ENCODE measurements around the gene CLEC2L. TPM values are rescaled to one million over a fixed set of nuclear protein-coding genes. Genes with fewer than 3 reads are reported as not detected.
A peak's percentile ranks its signal among the peaks of the same experiment; 100 is the strongest.

CLEC2L gene
- polyA plus RNA-seq (2012; ENCODE audit: low read depth, missing spikeins): not detected

DNA sequence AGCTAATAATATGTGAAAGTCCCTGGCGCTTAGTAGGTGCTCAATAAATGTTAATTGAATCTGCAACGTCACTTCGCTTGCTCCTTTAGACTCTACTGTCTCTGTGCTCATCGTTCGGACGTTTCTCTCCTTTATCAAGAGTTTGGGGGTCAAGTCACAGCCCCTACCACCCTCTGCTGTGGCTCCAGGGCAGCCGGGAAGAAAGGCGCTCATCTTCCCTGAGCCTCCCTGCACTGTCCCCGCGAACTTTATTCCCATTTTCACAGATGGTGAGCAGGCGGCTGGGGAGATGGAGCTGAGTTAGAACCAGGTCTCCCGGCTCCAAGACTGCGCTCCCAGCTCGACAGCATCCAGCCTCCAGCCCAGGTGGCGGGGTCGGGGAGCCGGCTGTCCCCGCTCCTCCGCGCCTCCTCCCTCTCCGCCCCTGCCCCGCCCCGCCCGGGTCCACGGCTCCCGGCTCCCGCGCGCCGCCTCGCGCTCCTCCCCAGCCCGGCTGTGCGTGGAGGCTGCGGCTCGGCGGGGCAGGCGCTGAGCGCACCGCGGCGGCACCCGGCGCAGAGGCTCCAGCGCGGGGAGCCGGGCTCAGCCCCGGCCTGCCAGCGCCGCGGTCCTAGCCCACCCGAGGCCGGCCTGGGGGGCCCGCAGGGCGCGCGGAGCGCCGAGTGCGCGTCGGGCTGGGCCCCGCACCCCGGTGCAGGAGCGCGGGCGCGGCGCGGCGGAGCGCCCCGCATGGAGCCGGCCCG is at the start of gene CLEC2L:
Gene CLEC2L, plus strand, starts transcription at position 487 of the 743 bp plus-strand sequence. Its CDS starts 243 bp downstream, at position 730.
- no peak for TF ChIP-seq POU2F2 (IDR thresholded peaks at IDR 0.05; ENCODE audit: low read depth, low read length)
- no peak for TF ChIP-seq POLR2AphosphoS5 (IDR thresholded peaks at IDR 0.05; ENCODE audit: low read depth, low read length)
- TF ChIP-seq PAX5 (IDR thresholded peaks at IDR 0.05; ENCODE audit: insufficient read depth, low read length, severe bottlenecking): no peak
- no peak for TF ChIP-seq POLR2A (IDR thresholded peaks at IDR 0.05; ENCODE audit: low read depth, low read length)
- no peak for TF ChIP-seq TAF1 (IDR thresholded peaks at IDR 0.05; ENCODE audit: low read depth, low read length)
- no peak for TF ChIP-seq SPI1 (IDR thresholded peaks at IDR 0.05; ENCODE audit: low read depth, low read length)
- no peak for FAIRE-seq
- no peak for DNase-seq (ENCODE audit: insufficient read length, low spot score)

DNA sequence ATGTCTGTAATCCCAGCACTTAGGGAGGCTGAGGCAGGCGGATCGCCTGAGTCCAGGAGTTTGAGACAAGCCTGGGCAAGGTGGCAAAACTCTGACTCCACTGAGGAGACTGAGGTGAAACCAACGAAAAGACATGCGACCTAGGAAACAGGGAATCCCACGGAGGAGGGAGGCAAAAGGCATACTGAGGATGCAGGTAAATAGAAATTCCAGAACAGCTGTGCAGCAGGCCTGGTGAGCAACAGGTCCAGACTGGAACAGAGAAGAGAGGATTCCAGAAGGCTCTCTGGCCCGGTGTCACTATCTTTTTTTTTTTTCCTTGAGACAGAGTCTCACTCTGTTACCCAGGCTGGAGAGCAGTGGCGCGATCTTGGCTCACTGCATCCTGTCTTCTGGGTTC is 47.3 kb upstream of the CLEC2L start:
- FAIRE-seq: no peak
- TF ChIP-seq SPI1 (IDR thresholded peaks at IDR 0.05; ENCODE audit: low read depth, low read length) (no peak), TAF1 (IDR thresholded peaks at IDR 0.05; ENCODE audit: low read depth, low read length) (no peak), POLR2A (IDR thresholded peaks at IDR 0.05; ENCODE audit: low read depth, low read length) (no peak), PAX5 (IDR thresholded peaks at IDR 0.05; ENCODE audit: insufficient read depth, low read length, severe bottlenecking) (no peak), POU2F2 (IDR thresholded peaks at IDR 0.05; ENCODE audit: low read depth, low read length) (no peak), POLR2AphosphoS5 (IDR thresholded peaks at IDR 0.05; ENCODE audit: low read depth, low read length) (no peak)

DNA sequence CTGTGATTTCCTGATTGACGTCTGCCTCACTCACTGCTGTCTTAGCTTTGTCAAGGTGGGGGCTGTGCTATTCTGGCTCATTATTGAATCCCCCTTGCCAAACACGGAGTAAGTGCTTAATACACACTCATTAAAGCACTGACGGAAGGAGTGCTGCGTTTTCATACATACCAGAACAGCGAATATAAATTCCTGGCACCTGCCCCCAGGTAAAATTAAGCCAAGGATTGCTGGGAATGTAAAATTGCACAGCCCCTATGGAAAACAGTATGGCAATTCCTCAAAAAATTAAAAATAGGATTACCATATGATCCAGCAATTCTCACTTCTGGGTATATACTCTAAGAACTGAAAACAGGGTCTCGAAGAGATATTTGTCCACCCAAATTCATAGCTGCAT is 46.6 kb upstream of the CLEC2L start:
- DNase-seq (ENCODE audit: insufficient read length, low spot score) (no peak), FAIRE-seq (no peak)
- TF ChIP-seq POLR2AphosphoS5 (IDR thresholded peaks at IDR 0.05; ENCODE audit: low read depth, low read length): no peak
- no peak for TF ChIP-seq PAX5 (IDR thresholded peaks at IDR 0.05; ENCODE audit: insufficient read depth, low read length, severe bottlenecking)
- no peak for TF ChIP-seq SPI1 (IDR thresholded peaks at IDR 0.05; ENCODE audit: low read depth, low read length)
- no peak for TF ChIP-seq TAF1 (IDR thresholded peaks at IDR 0.05; ENCODE audit: low read depth, low read length)
- no peak for TF ChIP-seq POU2F2 (IDR thresholded peaks at IDR 0.05; ENCODE audit: low read depth, low read length)
- no peak for TF ChIP-seq POLR2A (IDR thresholded peaks at IDR 0.05; ENCODE audit: low read depth, low read length)

More for the DNA sequence above, 47.3 kb upstream of the CLEC2L start:
- DNase-seq (ENCODE audit: insufficient read length, low spot score): no peak

DNA sequence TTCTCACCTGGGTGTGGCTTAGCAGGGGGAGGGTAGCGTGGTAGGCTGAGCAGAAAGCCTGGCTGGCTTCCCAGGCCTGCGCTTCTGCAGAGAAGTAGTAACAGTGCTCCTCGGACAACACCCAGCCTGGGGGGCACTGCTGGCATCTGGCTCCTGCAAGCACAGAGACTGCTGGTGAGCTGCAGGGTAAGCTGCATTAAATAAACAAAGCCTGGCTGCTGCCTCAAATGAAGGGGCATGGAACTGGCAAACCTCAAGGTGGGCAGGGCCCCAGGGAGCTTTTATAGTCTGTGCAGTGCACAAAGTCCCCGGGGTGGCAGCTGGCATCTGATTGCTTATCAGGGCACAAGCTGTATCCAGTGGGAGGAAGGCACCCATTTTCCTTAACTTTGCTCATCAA is 43.9 kb upstream of the CLEC2L start:
- no peak for DNase-seq (ENCODE audit: insufficient read length, low spot score)
- no peak for FAIRE-seq
- TF ChIP-seq TAF1 (IDR thresholded peaks at IDR 0.05; ENCODE audit: low read depth, low read length): no peak

DNA sequence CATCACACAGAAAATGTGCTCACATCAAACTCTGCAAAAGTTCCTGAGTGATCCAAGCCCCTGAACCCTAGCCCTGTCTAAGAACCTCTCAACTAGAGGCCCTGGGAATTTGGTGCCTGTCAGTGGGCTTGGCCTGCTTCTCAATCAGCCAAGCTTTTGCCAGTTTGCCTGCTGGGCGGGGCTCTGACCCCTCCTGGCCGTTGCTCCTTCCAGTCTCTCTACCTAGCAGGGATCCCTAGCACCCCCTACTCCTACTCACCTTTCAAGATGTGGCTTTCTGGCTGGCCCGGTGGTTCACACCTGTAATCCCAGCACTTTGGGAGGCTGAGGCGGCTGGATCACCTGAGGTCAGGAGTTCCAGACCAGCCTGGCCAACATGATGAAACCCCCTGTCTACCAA is 42.1 kb upstream of the CLEC2L start:
- FAIRE-seq (no peak), DNase-seq (ENCODE audit: insufficient read length, low spot score) (no peak)
- TF ChIP-seq TAF1 (IDR thresholded peaks at IDR 0.05; ENCODE audit: low read depth, low read length) (no peak), PAX5 (IDR thresholded peaks at IDR 0.05; ENCODE audit: insufficient read depth, low read length, severe bottlenecking) (no peak), POLR2AphosphoS5 (IDR thresholded peaks at IDR 0.05; ENCODE audit: low read depth, low read length) (no peak), POLR2A (IDR thresholded peaks at IDR 0.05; ENCODE audit: low read depth, low read length) (no peak), SPI1 (IDR thresholded peaks at IDR 0.05; ENCODE audit: low read depth, low read length) (no peak), POU2F2 (IDR thresholded peaks at IDR 0.05; ENCODE audit: low read depth, low read length) (no peak)

DNA sequence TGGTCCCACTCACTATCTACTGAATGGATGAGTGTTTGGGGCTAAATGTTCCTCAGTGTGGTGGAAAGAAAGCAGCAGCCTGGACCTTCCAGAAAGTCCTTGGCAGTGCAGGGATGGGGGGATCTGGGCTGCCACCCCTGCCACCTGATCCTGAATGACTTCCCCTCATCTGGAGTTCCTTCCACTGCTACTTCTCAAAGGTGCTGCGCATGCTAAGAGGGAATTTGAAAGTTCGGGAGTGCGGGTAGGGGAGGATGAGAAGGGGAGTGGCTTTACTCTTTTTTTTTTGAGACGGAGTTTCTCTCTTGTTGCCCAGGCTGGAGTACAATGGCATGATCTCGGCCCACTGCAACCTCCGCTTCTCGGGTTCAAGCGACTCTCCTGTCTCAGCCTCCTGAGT is 41.4 kb upstream of the CLEC2L start:
- FAIRE-seq (no peak), DNase-seq (ENCODE audit: insufficient read length, low spot score) (no peak)
- TF ChIP-seq SPI1 (IDR thresholded peaks at IDR 0.05; ENCODE audit: low read depth, low read length): no peak
- no peak for TF ChIP-seq POU2F2 (IDR thresholded peaks at IDR 0.05; ENCODE audit: low read depth, low read length)
- no peak for TF ChIP-seq TAF1 (IDR thresholded peaks at IDR 0.05; ENCODE audit: low read depth, low read length)
- TF ChIP-seq PAX5 (IDR thresholded peaks at IDR 0.05; ENCODE audit: insufficient read depth, low read length, severe bottlenecking): no peak
- no peak for TF ChIP-seq POLR2A (IDR thresholded peaks at IDR 0.05; ENCODE audit: low read depth, low read length)
- no peak for TF ChIP-seq POLR2AphosphoS5 (IDR thresholded peaks at IDR 0.05; ENCODE audit: low read depth, low read length)

DNA sequence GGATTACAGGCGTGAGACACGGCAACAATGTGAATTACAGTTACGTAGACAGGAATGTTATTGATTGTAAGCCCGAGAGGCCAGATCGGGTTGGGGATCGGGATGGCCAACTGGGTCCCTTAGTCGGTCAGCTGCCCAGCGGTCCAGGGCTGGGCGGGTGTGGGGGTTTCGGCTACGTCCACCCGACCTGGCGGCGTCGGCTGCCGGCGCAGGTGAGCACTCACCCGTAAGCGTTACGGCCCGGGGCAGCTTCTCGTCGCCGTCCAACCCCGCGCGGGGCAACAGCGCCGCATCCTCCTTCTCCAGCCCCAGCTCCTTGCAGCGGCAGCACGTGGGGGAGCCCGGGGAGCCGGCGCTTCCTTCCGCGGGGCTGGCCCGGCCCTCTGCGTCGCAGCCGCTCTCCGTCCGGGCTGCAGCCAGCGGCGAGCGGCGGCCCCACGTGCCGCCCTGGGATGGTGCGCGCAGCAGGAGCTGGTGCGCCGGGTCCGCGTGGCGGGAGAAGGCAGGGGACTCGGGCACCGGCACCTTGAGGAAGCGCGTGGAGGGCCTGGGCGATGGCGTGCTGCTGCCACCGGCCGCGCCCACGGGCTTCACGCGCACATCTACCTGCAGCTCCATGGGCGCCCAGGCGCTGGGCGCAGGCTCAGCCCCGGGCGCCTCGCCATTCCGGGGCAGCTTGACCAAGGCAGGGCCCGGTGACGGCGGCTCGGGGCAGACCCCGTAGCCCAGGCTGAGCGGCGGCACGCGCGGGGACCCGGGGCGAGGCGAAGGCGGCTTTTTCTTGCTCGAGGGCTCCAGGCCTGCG is 40.6 kb upstream of the CLEC2L start:
- peak; percentile 54 for DNase-seq (ENCODE audit: insufficient read length, low spot score)
- no peak for FAIRE-seq
- TF ChIP-seq POLR2A (IDR thresholded peaks at IDR 0.05; ENCODE audit: low read depth, low read length) (no peak), SPI1 (IDR thresholded peaks at IDR 0.05; ENCODE audit: low read depth, low read length) (no peak), TAF1 (IDR thresholded peaks at IDR 0.05; ENCODE audit: low read depth, low read length) (no peak)

DNA sequence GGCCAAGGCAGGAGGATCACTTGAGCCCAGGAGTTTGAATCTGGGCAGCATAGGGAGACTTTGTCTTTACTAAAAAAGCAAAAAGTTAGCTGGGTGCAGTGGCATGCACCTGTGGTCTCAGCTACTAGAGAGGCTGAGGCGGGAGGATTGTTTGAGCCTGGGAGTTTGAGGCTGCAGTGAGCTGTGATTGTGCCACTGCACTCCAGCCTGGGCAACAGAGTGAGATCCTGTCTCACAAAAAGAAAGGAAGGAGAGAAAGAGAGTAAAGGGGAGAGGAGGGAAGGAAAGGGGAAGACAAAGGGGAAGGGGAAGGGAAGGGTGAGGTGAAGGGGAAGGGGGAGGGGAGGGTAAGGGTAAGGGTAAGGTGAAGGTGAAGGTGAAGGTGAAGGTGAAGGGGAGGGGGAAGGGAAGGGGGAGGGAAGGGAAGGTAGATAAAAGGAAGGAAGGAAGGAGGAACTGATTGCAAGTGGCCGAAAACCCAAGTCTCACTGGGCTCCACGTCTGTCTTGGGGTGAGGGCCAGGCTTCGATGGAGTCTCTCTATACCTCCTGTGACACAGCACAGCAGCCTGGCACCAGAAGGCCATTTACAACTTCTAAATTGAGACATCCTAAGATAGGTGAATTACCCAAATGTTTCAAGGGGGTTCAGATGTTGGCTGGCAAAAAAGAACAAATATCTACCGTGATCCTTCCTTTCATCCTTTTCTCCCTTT is 36.0 kb upstream of the CLEC2L start:
- DNase-seq (ENCODE audit: insufficient read length, low spot score): no peak
- no peak for TF ChIP-seq POLR2A (IDR thresholded peaks at IDR 0.05; ENCODE audit: low read depth, low read length)
- no peak for TF ChIP-seq SPI1 (IDR thresholded peaks at IDR 0.05; ENCODE audit: low read depth, low read length)
- no peak for TF ChIP-seq TAF1 (IDR thresholded peaks at IDR 0.05; ENCODE audit: low read depth, low read length)
- no peak for TF ChIP-seq PAX5 (IDR thresholded peaks at IDR 0.05; ENCODE audit: insufficient read depth, low read length, severe bottlenecking)
- TF ChIP-seq POLR2AphosphoS5 (IDR thresholded peaks at IDR 0.05; ENCODE audit: low read depth, low read length): no peak
- no peak for TF ChIP-seq POU2F2 (IDR thresholded peaks at IDR 0.05; ENCODE audit: low read depth, low read length)
- FAIRE-seq: no peak

DNA sequence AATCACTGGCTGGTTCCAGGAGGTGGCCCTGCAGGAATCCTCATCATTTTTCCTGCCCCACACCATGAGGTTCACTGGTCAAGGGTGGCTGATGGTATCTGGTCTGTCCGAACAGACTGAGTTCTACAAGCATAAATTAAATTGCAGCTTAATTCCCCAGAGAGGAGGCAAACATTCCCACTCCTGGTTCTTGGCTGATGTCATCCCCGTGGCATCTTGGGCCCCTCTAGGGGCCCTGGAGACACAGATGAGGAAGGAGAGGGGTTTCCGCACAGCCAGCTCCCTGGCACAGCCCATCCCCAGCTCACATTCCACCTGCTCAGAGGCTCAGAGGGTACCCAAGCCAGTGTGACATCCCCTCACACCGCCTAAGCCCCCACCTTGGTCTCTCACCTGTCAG is 34.7 kb upstream of the CLEC2L start:
- FAIRE-seq (no peak), DNase-seq (ENCODE audit: insufficient read length, low spot score) (no peak)
- TF ChIP-seq POLR2AphosphoS5 (IDR thresholded peaks at IDR 0.05; ENCODE audit: low read depth, low read length) (no peak), POLR2A (IDR thresholded peaks at IDR 0.05; ENCODE audit: low read depth, low read length) (no peak), SPI1 (IDR thresholded peaks at IDR 0.05; ENCODE audit: low read depth, low read length) (no peak), PAX5 (IDR thresholded peaks at IDR 0.05; ENCODE audit: insufficient read depth, low read length, severe bottlenecking) (no peak), POU2F2 (IDR thresholded peaks at IDR 0.05; ENCODE audit: low read depth, low read length) (no peak), TAF1 (IDR thresholded peaks at IDR 0.05; ENCODE audit: low read depth, low read length) (no peak)
